Neural cell (in vitro differentiated cells): ENCODE results near the gene PGBD5. TPM values are rescaled to one million over a fixed set of nuclear protein-coding genes. Genes with fewer than 3 reads are reported as not detected.

Experiments
- H2AFZ ChIP-seq: fragments of 200-600, 300-800 bp; sonication (generic), shearing (Covaris generic); 2 replicates; pipeline ENCODE4 v1.6.0; 2014; ENCODE audit warnings: low read depth, mild to moderate bottlenecking, antibody characterized with exemption, low read length, moderate library complexity
- H3F3A ChIP-seq: fragments of 200-600 bp; shearing (Covaris generic); 2 replicates; pipeline ENCODE4 v1.6.1; 2016; ENCODE audit warnings: mild to moderate bottlenecking, moderate library complexity, mixed read lengths, antibody characterized with exemption, low read length; ENCODE audit not compliant: insufficient read depth, poor library complexity, severe bottlenecking
- H3K27ac ChIP-seq: fragments of 200-600, 300-800 bp; sonication (generic), shearing (Covaris generic); 2 replicates; pipeline ENCODE4 v1.5.1; 2014; ENCODE audit warnings: mild to moderate bottlenecking, low read length, moderate library complexity
- H3K27me3 ChIP-seq: fragments of 300-800, 200-600 bp; sonication (generic), shearing (Covaris generic); 2 replicates; pipeline ENCODE4 v1.6.0; 2014; ENCODE audit warnings: mild to moderate bottlenecking, low read depth, low read length, moderate library complexity; ENCODE audit not compliant: insufficient read depth
- H3K36me3 ChIP-seq: fragments of 300-800, 200-600 bp; sonication (generic), shearing (Covaris generic); 2 replicates; pipeline ENCODE4 v1.5.1; 2014; ENCODE audit warnings: mild to moderate bottlenecking, antibody characterized with exemption, low read length, moderate library complexity; ENCODE audit not compliant: insufficient read depth
- H3K4me2 ChIP-seq: fragments of 300-800, 200-600 bp; sonication (generic), shearing (Covaris generic); 2 replicates; pipeline ENCODE4 v1.6.0; 2014; ENCODE audit warnings: mild to moderate bottlenecking, low read length
- H3K4me3 ChIP-seq: fragments of 300-800, 200-600 bp; sonication (generic), shearing (Covaris generic); 2 replicates; pipeline ENCODE4 v1.5.1; 2014; ENCODE audit warnings: mild to moderate bottlenecking, low read length, moderate library complexity
- H3K79me2 ChIP-seq: fragments of 200-600 bp; shearing (Covaris generic); replicated peaks from 2 replicates; pipeline ENCODE4 v1.6.0; 2014; ENCODE audit warnings: mild to moderate bottlenecking, low read length, moderate library complexity; ENCODE audit not compliant: insufficient read depth
- H3K9ac ChIP-seq: fragments of 300-800, 200-600 bp; sonication (generic), shearing (Covaris generic); 2 replicates; pipeline ENCODE4 v1.6.1; 2016; ENCODE audit warnings: mild to moderate bottlenecking, low read length, mixed read lengths
- H3K9me2 ChIP-seq: fragments of 200-600 bp; shearing (Covaris generic); 2 replicates; pipeline ENCODE4 v1.6.1; 2016; ENCODE audit warnings: mild to moderate bottlenecking, low read length, mixed read lengths; ENCODE audit not compliant: insufficient read depth
- H3K9me3 ChIP-seq: fragments of 200-600, 300-800 bp; sonication (generic), shearing (Covaris generic); 2 replicates; pipeline ENCODE4 v1.6.1; 2016; ENCODE audit warnings: mild to moderate bottlenecking, mixed run types, low read length, moderate library complexity, mixed read lengths
- H4K20me1 ChIP-seq: fragments of 200-600 bp; shearing (Covaris generic); 2 replicates; pipeline ENCODE4 v1.6.1; 2016; ENCODE audit warnings: mild to moderate bottlenecking, mixed run types; ENCODE audit not compliant: insufficient read depth
- CTCF ChIP-seq: fragments of 450-650 bp; IDR thresholded peaks from 2 replicates; pipeline ENCODE4 v1.5.1; 2014; ENCODE audit warnings: antibody characterized with exemption, mild to moderate bottlenecking, moderate library complexity; ENCODE audit not compliant: poor library complexity, severe bottlenecking
- EP300 ChIP-seq: fragments of 450-650 bp; conservative IDR thresholded peaks from 2 replicates; pipeline ENCODE4 v1.6.1; 2014; ENCODE audit warnings: antibody characterized with exemption, mild to moderate bottlenecking, moderate library complexity; ENCODE audit not compliant: poor library complexity, severe bottlenecking
- EZH2 ChIP-seq: fragments of 200-600, 300-800 bp; shearing (Covaris generic), sonication (generic); IDR thresholded peaks from 2 replicates; pipeline ENCODE4 v1.6.1; 2014; ENCODE audit warnings: antibody characterized with exemption, low read length, borderline replicate concordance, mild to moderate bottlenecking; ENCODE audit not compliant: insufficient read depth, poor library complexity, severe bottlenecking
- MXI1 ChIP-seq: fragments of 450-650 bp; conservative IDR thresholded peaks from 2 replicates; pipeline ENCODE4 v1.6.1; 2014; ENCODE audit warnings: antibody characterized with exemption, mild to moderate bottlenecking; ENCODE audit not compliant: poor library complexity, severe bottlenecking
- POLR2AphosphoS5 ChIP-seq: IDR thresholded peaks from 2 replicates; pipeline ENCODE4 v1.6.1; 2012
- RAD21 ChIP-seq: fragments of 450-650 bp; conservative IDR thresholded peaks from 2 replicates; pipeline ENCODE4 v1.6.1; 2014; ENCODE audit warnings: antibody characterized with exemption, mild to moderate bottlenecking, moderate library complexity
- REST ChIP-seq: IDR thresholded peaks from 2 replicates; pipeline ENCODE4 v1.6.1; 2012; ENCODE audit warnings: borderline replicate concordance
- SMC3 ChIP-seq: fragments of 450-650 bp; conservative IDR thresholded peaks from 2 replicates; pipeline ENCODE4 v1.6.1; 2014; ENCODE audit warnings: antibody characterized with exemption, mild to moderate bottlenecking, moderate library complexity; ENCODE audit not compliant: poor library complexity
- TAF1 ChIP-seq: IDR thresholded peaks from 2 replicates; pipeline ENCODE4 v1.6.1; 2012; ENCODE audit warnings: low read depth
- polyA plus RNA-seq: library from polyadenylated mRNA; depleted of rRNA; stranded (reverse); fragments of >200 nt; gene quantifications from 2 replicates; pipeline ENCODE4 v1.2.3, GENCODE V29; 2014

The PGBD5 gene
- polyA plus RNA-seq, 1 donor from 2014 or later: 16.3 TPM

- no peaks in the 10 kb centered on the region for H3K27me3 ChIP-seq
- no peak overlapping the region for H3K27ac ChIP-seq
Measured at GRCh38 chr1:230356190-230356589, 69.9 kb downstream of the PGBD5 start.

GRCh38 chr1:230355594-230355993 lies 70.5 kb downstream of the PGBD5 start:
- no peak overlapping the region for H2AFZ ChIP-seq
- no peak for TF ChIP-seq SMC3
- no peak for TF ChIP-seq EP300
- TF ChIP-seq REST: no peak
- TF ChIP-seq RAD21: no peak
- TF ChIP-seq TAF1: no peak
- no peak for TF ChIP-seq EZH2
- TF ChIP-seq MXI1: no peak
- TF ChIP-seq POLR2AphosphoS5: no peak

More at GRCh38 chr1:230356190-230356589, 69.9 kb downstream of the PGBD5 start:
- H3K79me2 ChIP-seq: no peaks in the 10 kb centered on the region
- H3K9me2 ChIP-seq: no peaks in the 10 kb centered on the region
- no peaks in the 10 kb centered on the region for H3K9me3 ChIP-seq
- H4K20me1 ChIP-seq: no peaks in the 10 kb centered on the region
- no peak overlapping the region for H3K4me3 ChIP-seq
- H3K4me2 ChIP-seq: no peak overlapping the region
- no peak for TF ChIP-seq POLR2AphosphoS5
- no peak for TF ChIP-seq SMC3
- TF ChIP-seq CTCF: no peak
- TF ChIP-seq RAD21: no peak
- TF ChIP-seq EP300: no peak
- no peak for TF ChIP-seq EZH2
- TF ChIP-seq REST: no peak
- no peak for TF ChIP-seq TAF1
- TF ChIP-seq MXI1: no peak
- no peak overlapping the region for H3K9ac ChIP-seq
- H2AFZ ChIP-seq: no peak overlapping the region
- H3F3A ChIP-seq: no peaks in the 10 kb centered on the region
- H3K36me3 ChIP-seq: no peaks in the 10 kb centered on the region

More at GRCh38 chr1:230355594-230355993, 70.5 kb downstream of the PGBD5 start:
- no peaks in the 10 kb centered on the region for H3K9me2 ChIP-seq
- H3K27ac ChIP-seq: no peak overlapping the region
- no peaks in the 10 kb centered on the region for H3K36me3 ChIP-seq
- no peak overlapping the region for H3K9ac ChIP-seq
- no peak overlapping the region for H3K4me3 ChIP-seq
- no peak overlapping the region for H3K4me2 ChIP-seq
- no peaks in the 10 kb centered on the region for H3K9me3 ChIP-seq
- no peaks in the 10 kb centered on the region for H3F3A ChIP-seq
- no peaks in the 10 kb centered on the region for H3K27me3 ChIP-seq
- no peaks in the 10 kb centered on the region for H4K20me1 ChIP-seq
- H3K79me2 ChIP-seq: no peaks in the 10 kb centered on the region
